GM12878 (cell line): ENCODE results near the gene TSSC4. TPM values are rescaled to one million over a fixed set of nuclear protein-coding genes. Genes with fewer than 3 reads are reported as not detected.

Experiments
- CEBPB ChIP-seq, 2 experiments: fragments of 150-350 bp in 1 of 2; IDR thresholded peaks; 2 replicates each; pipeline ENCODE4 v1.6.1; 2012 to 2014; ENCODE audit warnings: low read depth in 2 of 2, low read length in 2 of 2, borderline replicate concordance in 1 of 2, inconsistent platforms in 1 of 2
- CTCF ChIP-seq, 3 experiments: IDR thresholded peaks in 2 of 3; conservative IDR thresholded peaks in 1 of 3; 2 replicates each; pipeline ENCODE4 v1.5.1; 2011; ENCODE audit warnings: low read depth in 3 of 3, low read length in 3 of 3, mild to moderate bottlenecking in 3 of 3, control low read depth in 2 of 3, moderate library complexity in 2 of 3, inconsistent platforms in 1 of 3, mixed read lengths in 1 of 3; ENCODE audit not compliant: control insufficient read depth in 2 of 3, insufficient read depth in 1 of 3; ENCODE audit errors: extremely low read depth in 1 of 3
- ESRRA ChIP-seq: IDR thresholded peaks from 2 replicates; pipeline ENCODE4 v1.6.1; 2012; ENCODE audit warnings: mild to moderate bottlenecking, low read length, improper control_type of control experiment
- HDGF ChIP-seq: fragments of 450-650 bp; IDR thresholded peaks from 2 replicates; pipeline ENCODE4 v1.6.1; 2016; ENCODE audit warnings: antibody characterized with exemption
- IKZF2 ChIP-seq, 2 experiments: fragments of 450-650 bp; IDR thresholded peaks; 2 replicates each; pipeline ENCODE4 v1.6.1; 2017; ENCODE audit warnings: mild to moderate bottlenecking in 2 of 2, moderate library complexity in 2 of 2
- JUND ChIP-seq: IDR thresholded peaks from 2 replicates; pipeline ENCODE4 v1.6.1; 2012; ENCODE audit warnings: low read depth, mild to moderate bottlenecking, low read length, improper control_type of control experiment, moderate library complexity
- KAT2A ChIP-seq: conservative IDR thresholded peaks from 2 replicates; pipeline ENCODE4 v1.6.1; 2011; ENCODE audit warnings: low read depth, low read length; ENCODE audit not compliant: control insufficient read depth
- MEF2B ChIP-seq: fragments of 450-650 bp; IDR thresholded peaks from 2 replicates; pipeline ENCODE4 v1.6.1; 2018; ENCODE audit warnings: mild to moderate bottlenecking, moderate library complexity; ENCODE audit not compliant: partially characterized antibody, poor library complexity, severe bottlenecking
- MTA2 ChIP-seq: fragments of 450-650 bp; IDR thresholded peaks from 2 replicates; pipeline ENCODE4 v1.6.1; 2016; ENCODE audit warnings: low read depth, mild to moderate bottlenecking, moderate library complexity
- MYB ChIP-seq: fragments of 150-350 bp; IDR thresholded peaks from 2 replicates; pipeline ENCODE4 v1.6.1; 2014; ENCODE audit warnings: mild to moderate bottlenecking, low read depth, low read length, borderline replicate concordance
- NRF1 ChIP-seq: conservative IDR thresholded peaks from 2 replicates; pipeline ENCODE4 v1.6.1; 2011; ENCODE audit warnings: mild to moderate bottlenecking, low read depth, low read length, improper control_type of control experiment
- POLR2A ChIP-seq: IDR thresholded peaks from 2 replicates; pipeline ENCODE4 v1.6.1; 2011; ENCODE audit warnings: low read depth, mild to moderate bottlenecking, low read length
- POLR2AphosphoS5 ChIP-seq: IDR thresholded peaks from 2 replicates; pipeline ENCODE4 v1.6.1; 2011; ENCODE audit warnings: mild to moderate bottlenecking, low read length, inconsistent platforms
- TCF3 ChIP-seq: IDR thresholded peaks from 2 replicates; pipeline ENCODE4 v1.6.1; 2012; ENCODE audit warnings: low read depth, mild to moderate bottlenecking, low read length, borderline replicate concordance; ENCODE audit not compliant: insufficient read depth
- TCF7 ChIP-seq: IDR thresholded peaks from 2 replicates; pipeline ENCODE4 v1.6.1; 2014; ENCODE audit warnings: antibody characterized with exemption, borderline replicate concordance
- ZNF207 ChIP-seq: fragments of 450-650 bp; IDR thresholded peaks from 2 replicates; pipeline ENCODE4 v1.6.1; 2014; ENCODE audit warnings: antibody characterized with exemption, mild to moderate bottlenecking, borderline replicate concordance
- polyA plus RNA-seq, 11 experiments: library from polyadenylated mRNA; depleted of rRNA in 4 of 11; unstranded in 6 of 11; stranded (reverse) in 5 of 11; fragments of >200 nt; fragmentation: Nextera tagmentation in 4 of 11; fragmentation: Illumina TruSeq in 1 of 11; extraction: Ambion mirVana in 4 of 11; extraction: Trizol in 1 of 11; gene quantifications; 1 replicate in 1 of 11; 2 replicates in 10 of 11; pipeline versions ENCODE4 v1.2.1 to v1.2.3, GENCODE V29; 2011 to 2016; ENCODE audit warnings: inconsistent platforms in 2 of 11, missing spikeins in 2 of 11, low read depth in 1 of 11
- total RNA-seq, 4 experiments: library from RNA; depleted of rRNA in 3 of 4; stranded (reverse); fragments of >200 nt in 3 of 4; fragmentation: Illumina TruSeq in 1 of 4; extraction: Trizol in 1 of 4; gene quantifications; 2 replicates each; pipeline versions ENCODE4 v1.2.1 to v1.2.3, GENCODE V29; 2013 to 2021
- TF ChIP-seq, protein P1 (sequence below): IDR thresholded peaks from 2 replicates; pipeline ENCODE4 v1.6.1; 2012; ENCODE audit warnings: improper control_type of control experiment, low read depth, low read length; ENCODE audit not compliant: insufficient replicate concordance
- TF ChIP-seq, protein P2 (sequence below): IDR thresholded peaks from 2 replicates; pipeline ENCODE4 v1.6.1; 2012; ENCODE audit warnings: mild to moderate bottlenecking, low read depth, low read length

Gene TSSC4
- total and polyA plus RNA-seq, 10 of the 15 experiments (the other 5 are each of a cell fraction or from before 2014, with no cell fraction given) = 0.69 to 70.1 (median 25.7) TPM

GRCh38 chr11:2380807-2381350, 19.7 kb upstream of the TSSC4 start (continued):
- no peak for TF ChIP-seq NRF1
- no peak for TF ChIP-seq ZNF207
- no peak for TF ChIP-seq TCF3
- TF ChIP-seq CTCF (IDR thresholded peaks at IDR 0.05 in 2 of 3, conservative IDR thresholded peaks at IDR 0.05 in 1 of 3; ENCODE audit: control insufficient read depth in 2 of 3, extremely low read depth in 1 of 3, insufficient read depth in 1 of 3, low read depth in 3 of 3, low read length in 3 of 3) = 0 out of 6 replicates have a peak, but pooled peaks of 1 of the 3 experiments have one; percentile 6
- TF ChIP-seq POLR2A = no peak
- TF ChIP-seq, protein P1, sequence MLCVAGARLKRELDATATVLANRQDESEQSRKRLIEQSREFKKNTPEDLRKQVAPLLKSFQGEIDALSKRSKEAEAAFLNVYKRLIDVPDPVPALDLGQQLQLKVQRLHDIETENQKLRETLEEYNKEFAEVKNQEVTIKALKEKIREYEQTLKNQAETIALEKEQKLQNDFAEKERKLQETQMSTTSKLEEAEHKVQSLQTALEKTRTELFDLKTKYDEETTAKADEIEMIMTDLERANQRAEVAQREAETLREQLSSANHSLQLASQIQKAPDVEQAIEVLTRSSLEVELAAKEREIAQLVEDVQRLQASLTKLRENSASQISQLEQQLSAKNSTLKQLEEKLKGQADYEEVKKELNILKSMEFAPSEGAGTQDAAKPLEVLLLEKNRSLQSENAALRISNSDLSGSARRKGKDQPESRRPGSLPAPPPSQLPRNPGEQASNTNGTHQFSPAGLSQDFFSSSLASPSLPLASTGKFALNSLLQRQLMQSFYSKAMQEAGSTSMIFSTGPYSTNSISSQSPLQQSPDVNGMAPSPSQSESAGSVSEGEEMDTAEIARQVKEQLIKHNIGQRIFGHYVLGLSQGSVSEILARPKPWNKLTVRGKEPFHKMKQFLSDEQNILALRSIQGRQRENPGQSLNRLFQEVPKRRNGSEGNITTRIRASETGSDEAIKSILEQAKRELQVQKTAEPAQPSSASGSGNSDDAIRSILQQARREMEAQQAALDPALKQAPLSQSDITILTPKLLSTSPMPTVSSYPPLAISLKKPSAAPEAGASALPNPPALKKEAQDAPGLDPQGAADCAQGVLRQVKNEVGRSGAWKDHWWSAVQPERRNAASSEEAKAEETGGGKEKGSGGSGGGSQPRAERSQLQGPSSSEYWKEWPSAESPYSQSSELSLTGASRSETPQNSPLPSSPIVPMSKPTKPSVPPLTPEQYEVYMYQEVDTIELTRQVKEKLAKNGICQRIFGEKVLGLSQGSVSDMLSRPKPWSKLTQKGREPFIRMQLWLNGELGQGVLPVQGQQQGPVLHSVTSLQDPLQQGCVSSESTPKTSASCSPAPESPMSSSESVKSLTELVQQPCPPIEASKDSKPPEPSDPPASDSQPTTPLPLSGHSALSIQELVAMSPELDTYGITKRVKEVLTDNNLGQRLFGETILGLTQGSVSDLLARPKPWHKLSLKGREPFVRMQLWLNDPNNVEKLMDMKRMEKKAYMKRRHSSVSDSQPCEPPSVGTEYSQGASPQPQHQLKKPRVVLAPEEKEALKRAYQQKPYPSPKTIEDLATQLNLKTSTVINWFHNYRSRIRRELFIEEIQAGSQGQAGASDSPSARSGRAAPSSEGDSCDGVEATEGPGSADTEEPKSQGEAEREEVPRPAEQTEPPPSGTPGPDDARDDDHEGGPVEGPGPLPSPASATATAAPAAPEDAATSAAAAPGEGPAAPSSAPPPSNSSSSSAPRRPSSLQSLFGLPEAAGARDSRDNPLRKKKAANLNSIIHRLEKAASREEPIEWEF = no peak
- no peak for TF ChIP-seq MYB
- no peak for TF ChIP-seq ESRRA
- no peak for TF ChIP-seq CEBPB (IDR thresholded peaks at IDR 0.05; ENCODE audit: borderline replicate concordance in 1 of 2, low read depth in 2 of 2, low read length in 2 of 2)
- TF ChIP-seq POLR2AphosphoS5 = no peak
- TF ChIP-seq, protein P2, sequence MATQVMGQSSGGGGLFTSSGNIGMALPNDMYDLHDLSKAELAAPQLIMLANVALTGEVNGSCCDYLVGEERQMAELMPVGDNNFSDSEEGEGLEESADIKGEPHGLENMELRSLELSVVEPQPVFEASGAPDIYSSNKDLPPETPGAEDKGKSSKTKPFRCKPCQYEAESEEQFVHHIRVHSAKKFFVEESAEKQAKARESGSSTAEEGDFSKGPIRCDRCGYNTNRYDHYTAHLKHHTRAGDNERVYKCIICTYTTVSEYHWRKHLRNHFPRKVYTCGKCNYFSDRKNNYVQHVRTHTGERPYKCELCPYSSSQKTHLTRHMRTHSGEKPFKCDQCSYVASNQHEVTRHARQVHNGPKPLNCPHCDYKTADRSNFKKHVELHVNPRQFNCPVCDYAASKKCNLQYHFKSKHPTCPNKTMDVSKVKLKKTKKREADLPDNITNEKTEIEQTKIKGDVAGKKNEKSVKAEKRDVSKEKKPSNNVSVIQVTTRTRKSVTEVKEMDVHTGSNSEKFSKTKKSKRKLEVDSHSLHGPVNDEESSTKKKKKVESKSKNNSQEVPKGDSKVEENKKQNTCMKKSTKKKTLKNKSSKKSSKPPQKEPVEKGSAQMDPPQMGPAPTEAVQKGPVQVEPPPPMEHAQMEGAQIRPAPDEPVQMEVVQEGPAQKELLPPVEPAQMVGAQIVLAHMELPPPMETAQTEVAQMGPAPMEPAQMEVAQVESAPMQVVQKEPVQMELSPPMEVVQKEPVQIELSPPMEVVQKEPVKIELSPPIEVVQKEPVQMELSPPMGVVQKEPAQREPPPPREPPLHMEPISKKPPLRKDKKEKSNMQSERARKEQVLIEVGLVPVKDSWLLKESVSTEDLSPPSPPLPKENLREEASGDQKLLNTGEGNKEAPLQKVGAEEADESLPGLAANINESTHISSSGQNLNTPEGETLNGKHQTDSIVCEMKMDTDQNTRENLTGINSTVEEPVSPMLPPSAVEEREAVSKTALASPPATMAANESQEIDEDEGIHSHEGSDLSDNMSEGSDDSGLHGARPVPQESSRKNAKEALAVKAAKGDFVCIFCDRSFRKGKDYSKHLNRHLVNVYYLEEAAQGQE = no peak
- no peak; the same call in 1 of the 2 replicates for TF ChIP-seq MTA2
- no peak for TF ChIP-seq KAT2A
- TF ChIP-seq IKZF2 (IDR thresholded peaks at IDR 0.05) = peak; percentile 53 to 75; a peak in 2 of 4 replicates
- no peak for TF ChIP-seq HDGF
- no peak for TF ChIP-seq TCF7
- TF ChIP-seq MEF2B = no peak
- no peak for TF ChIP-seq JUND
